GM23338 (cell line): ENCODE data around the gene YIPF2. TPM values are rescaled to one million over a fixed set of nuclear protein-coding genes. Genes with fewer than 3 reads are reported as not detected.

Experiments used
- ATAC-seq: fragments of 200-7000 bp; cut with Tn5 transposase; 3 replicates; pipeline ENCODE4 v1.9.1; 2020
- DNase-seq: peaks from one replicate; pipeline ENCODE4 v3.0.0-alpha.2; 2015; ENCODE audit warnings: low spot score
- H2AFZ ChIP-seq: fragments of 200-600 bp; sonication (generic); 2 replicates; pipeline ENCODE4 v1.8.0; 2016; ENCODE audit warnings: antibody characterized with exemption, mild to moderate bottlenecking, moderate library complexity
- H3F3A ChIP-seq: fragments of 200-600 bp; sonication (generic); replicated peaks from 2 replicates; pipeline ENCODE4 v1.8.0; 2017; ENCODE audit warnings: antibody characterized with exemption, mixed run types, low read depth
- H3K27ac ChIP-seq: fragments of 200-600 bp; sonication (generic); 2 replicates; pipeline ENCODE4 v1.6.1; 2016; ENCODE audit warnings: low read depth
- H3K27me3 ChIP-seq: fragments of 200-600 bp; sonication (generic); 2 replicates; pipeline ENCODE4 v1.8.0; 2016; ENCODE audit warnings: mild to moderate bottlenecking, mixed run types, moderate library complexity; ENCODE audit not compliant: insufficient read depth
- H3K36me3 ChIP-seq: fragments of 200-600 bp; sonication (generic); 2 replicates; pipeline ENCODE4 v1.8.0; 2016; ENCODE audit warnings: mild to moderate bottlenecking; ENCODE audit not compliant: insufficient read depth
- H3K4me1 ChIP-seq: fragments of 200-600 bp; sonication (generic); 2 replicates; pipeline ENCODE4 v1.8.0; 2016; ENCODE audit warnings: mild to moderate bottlenecking, moderate library complexity; ENCODE audit not compliant: insufficient read depth
- H3K4me2 ChIP-seq: fragments of 200-600 bp; sonication (generic); 2 replicates; pipeline ENCODE4 v1.7.1; 2017; ENCODE audit warnings: mixed run types
- H3K4me3 ChIP-seq: fragments of 200-600 bp; sonication (generic); 2 replicates; pipeline ENCODE4 v1.6.1; 2016; ENCODE audit warnings: mixed run types
- H3K79me2 ChIP-seq: fragments of 200-600 bp; sonication (generic); replicated peaks from 2 replicates; pipeline ENCODE4 v1.8.0; 2017; ENCODE audit warnings: mild to moderate bottlenecking; ENCODE audit not compliant: insufficient read depth
- H3K9me2 ChIP-seq: fragments of 200-600 bp; sonication (generic); 2 replicates; pipeline ENCODE4 v1.8.0; 2017; ENCODE audit not compliant: insufficient read depth
- H4K20me1 ChIP-seq: fragments of 200-600 bp; sonication (generic); replicated peaks from 2 replicates; pipeline ENCODE4 v1.8.0; 2017; ENCODE audit warnings: mild to moderate bottlenecking; ENCODE audit not compliant: insufficient read depth
- H3K27ac Mint-ChIP-seq: 2 replicates; pipeline ENCODE4 v1.8.0; 2020; ENCODE audit warnings: inconsistent platforms, mild to moderate bottlenecking, moderate library complexity, mixed read lengths
- H3K27me3 Mint-ChIP-seq: 3 replicates; pipeline ENCODE4 v1.8.0; 2022; ENCODE audit warnings: low read depth, mild to moderate bottlenecking, moderate library complexity, mixed read lengths, inconsistent platforms; ENCODE audit not compliant: insufficient read depth, poor library complexity
- H3K36me3 Mint-ChIP-seq: 3 replicates; pipeline ENCODE4 v1.8.0; 2021; ENCODE audit warnings: low read depth, mild to moderate bottlenecking, inconsistent platforms, moderate library complexity, mixed read lengths
- H3K4me1 Mint-ChIP-seq: 3 replicates; pipeline ENCODE4 v1.8.0; 2020; ENCODE audit warnings: mild to moderate bottlenecking, inconsistent platforms, mixed read lengths
- H3K4me3 Mint-ChIP-seq: 3 replicates; pipeline ENCODE4 v1.8.0; 2021; ENCODE audit warnings: moderate library complexity, mild to moderate bottlenecking, inconsistent platforms, mixed read lengths
- H3K9me3 Mint-ChIP-seq: 3 replicates; pipeline ENCODE4 v1.8.0; 2020; ENCODE audit warnings: moderate library complexity, mild to moderate bottlenecking, inconsistent platforms, mixed read lengths
- CREB1 ChIP-seq: fragments of 250-450 bp; sonication (Bioruptor Pico); IDR thresholded peaks from 2 replicates; pipeline ENCODE4 v1.5.0; 2020; ENCODE audit warnings: low read depth, mild to moderate bottlenecking, moderate library complexity
- CTCF ChIP-seq, 2 experiments: fragments of 200-600 bp in 1 of 2; sonication (generic) in 1 of 2; conservative IDR thresholded peaks; 2 replicates each; pipeline versions ENCODE4 v1.5.1 to v1.6.1; 2016 to 2017; ENCODE audit warnings: antibody characterized with exemption in 2 of 2, low read depth in 2 of 2, mild to moderate bottlenecking in 2 of 2, moderate library complexity in 1 of 2
- EZH2 ChIP-seq: fragments of 200-600 bp; sonication (generic); IDR thresholded peaks from one replicate; pipeline ENCODE4 v1.8.0; 2017; ENCODE audit warnings: antibody characterized with exemption, mild to moderate bottlenecking, low read depth; ENCODE audit not compliant: unreplicated experiment
- JUNB ChIP-seq: IDR thresholded peaks from one replicate; pipeline ENCODE4 v1.6.1; 2016; ENCODE audit warnings: antibody characterized with exemption; ENCODE audit not compliant: unreplicated experiment
- POLR2AphosphoS5 ChIP-seq: IDR thresholded peaks from 2 replicates; pipeline ENCODE4 v1.6.1; 2016; ENCODE audit warnings: antibody characterized with exemption, low read depth
- ZNF114 ChIP-seq: fragments of 250-450 bp; sonication (Bioruptor Pico); IDR thresholded peaks from 2 replicates; pipeline ENCODE4 v1.5.0; 2020; ENCODE audit warnings: mild to moderate bottlenecking, moderate library complexity
- ZNF462 ChIP-seq: fragments of 250-450 bp; sonication (Bioruptor Pico); IDR thresholded peaks from 2 replicates; pipeline ENCODE4 v1.5.0; 2020; ENCODE audit warnings: mild to moderate bottlenecking, moderate library complexity
- polyA plus RNA-seq: library from polyadenylated mRNA; unstranded; fragments of >200 nt; fragmentation: Nextera tagmentation; extraction: Ambion mirVana; gene quantifications from 2 replicates; pipeline ENCODE4 v1.2.1, GENCODE V29; 2016
- total RNA-seq: library from RNA; depleted of rRNA; stranded (reverse); fragments of >200 nt; shearing (Covaris generic); gene quantifications from 2 replicates; pipeline ENCODE4 v1.2.3, GENCODE V29; 2014
- TF ChIP-seq, protein P1 (sequence below): IDR thresholded peaks from one replicate; pipeline ENCODE4 v1.6.1; 2018; ENCODE audit warnings: antibody characterized with exemption; ENCODE audit not compliant: unreplicated experiment

Gene YIPF2
- total and polyA plus RNA-seq, 2 experiments from 2014 or later, result 36.3 to 63.7 TPM

GRCh38 chr19:10929402-10929794 lies 959 bp upstream of the YIPF2 start:
- peak overlapping the region; percentile 95 for H3K4me2 ChIP-seq
- H3K27ac ChIP-seq, result no peak overlapping the region
- H3K9me3 Mint-ChIP-seq, result no peaks in the 10 kb centered on the region; the same call in 2 of the 3 replicates
- TF ChIP-seq JUNB, result no peak
- H3F3A ChIP-seq, result peaks cover 12% of the 10 kb centered on the region
- peaks cover 21% of the 10 kb centered on the region for H3K27me3 Mint-ChIP-seq
- no peaks in the 10 kb centered on the region for H3K9me2 ChIP-seq
- H3K4me3 ChIP-seq, result peak overlapping the region; percentile 80
- H3K36me3 ChIP-seq, result no peaks in the 10 kb centered on the region; the same call in none of the 2 replicates
- H4K20me1 ChIP-seq, result peaks cover 12% of the 10 kb centered on the region
- peaks cover 7% of the 10 kb centered on the region; the same call in 2 of the 3 replicates for H3K4me1 Mint-ChIP-seq
- peaks cover 7% of the 10 kb centered on the region for H3K4me1 ChIP-seq
- no peaks in the 10 kb centered on the region for H3K27me3 ChIP-seq
- peaks cover 26% of the 10 kb centered on the region for H3K36me3 Mint-ChIP-seq
- no peak overlapping the region; the same call in 1 of the 2 replicates for H3K27ac Mint-ChIP-seq
- H3K79me2 ChIP-seq, result peaks cover 35% of the 10 kb centered on the region
- DNase-seq (peak; percentile 44), ATAC-seq (peak; percentile 3; the same call in 1 of the 3 replicates)
- H3K4me3 Mint-ChIP-seq, result peak overlapping the region; percentile 88
- no peak overlapping the region for H2AFZ ChIP-seq

- H3F3A ChIP-seq, result peaks cover 13% of the 10 kb centered on the region
- no peak overlapping the region for H3K27ac ChIP-seq
- H3K9me2 ChIP-seq, result no peaks in the 10 kb centered on the region
- peak overlapping the region; percentile 92 for H3K4me2 ChIP-seq
- Mint-ChIP-seq H3K27me3 (peaks cover 21% of the 10 kb centered on the region), H3K4me1 (peaks cover 7% of the 10 kb centered on the region; the same call in 2 of the 3 replicates), H3K9me3 (no peaks in the 10 kb centered on the region; the same call in 2 of the 3 replicates), H3K4me3 (peak overlapping the region; percentile 88), H3K27ac (no peak overlapping the region), H3K36me3 (peaks cover 33% of the 10 kb centered on the region)
- H3K79me2 ChIP-seq, result peaks cover 35% of the 10 kb centered on the region
- peak; percentile 22 for ATAC-seq
- DNase-seq, result no peak
- peaks cover 9% of the 10 kb centered on the region for H4K20me1 ChIP-seq
- H3K27me3 ChIP-seq, result no peaks in the 10 kb centered on the region
- peak overlapping the region; percentile 80 for H3K4me3 ChIP-seq
- H2AFZ ChIP-seq, result no peak overlapping the region
- H3K36me3 ChIP-seq, result no peaks in the 10 kb centered on the region; the same call in none of the 2 replicates
- H3K4me1 ChIP-seq, result peaks cover 7% of the 10 kb centered on the region
- no peak for TF ChIP-seq ZNF114 (CRISPR knock-in tag)
- TF ChIP-seq EZH2, result no peak
- TF ChIP-seq JUNB, result no peak
- no peak for TF ChIP-seq CREB1 (CRISPR knock-in tag)
- no peak for TF ChIP-seq ZNF462 (CRISPR knock-in tag)
- TF ChIP-seq, protein P1, sequence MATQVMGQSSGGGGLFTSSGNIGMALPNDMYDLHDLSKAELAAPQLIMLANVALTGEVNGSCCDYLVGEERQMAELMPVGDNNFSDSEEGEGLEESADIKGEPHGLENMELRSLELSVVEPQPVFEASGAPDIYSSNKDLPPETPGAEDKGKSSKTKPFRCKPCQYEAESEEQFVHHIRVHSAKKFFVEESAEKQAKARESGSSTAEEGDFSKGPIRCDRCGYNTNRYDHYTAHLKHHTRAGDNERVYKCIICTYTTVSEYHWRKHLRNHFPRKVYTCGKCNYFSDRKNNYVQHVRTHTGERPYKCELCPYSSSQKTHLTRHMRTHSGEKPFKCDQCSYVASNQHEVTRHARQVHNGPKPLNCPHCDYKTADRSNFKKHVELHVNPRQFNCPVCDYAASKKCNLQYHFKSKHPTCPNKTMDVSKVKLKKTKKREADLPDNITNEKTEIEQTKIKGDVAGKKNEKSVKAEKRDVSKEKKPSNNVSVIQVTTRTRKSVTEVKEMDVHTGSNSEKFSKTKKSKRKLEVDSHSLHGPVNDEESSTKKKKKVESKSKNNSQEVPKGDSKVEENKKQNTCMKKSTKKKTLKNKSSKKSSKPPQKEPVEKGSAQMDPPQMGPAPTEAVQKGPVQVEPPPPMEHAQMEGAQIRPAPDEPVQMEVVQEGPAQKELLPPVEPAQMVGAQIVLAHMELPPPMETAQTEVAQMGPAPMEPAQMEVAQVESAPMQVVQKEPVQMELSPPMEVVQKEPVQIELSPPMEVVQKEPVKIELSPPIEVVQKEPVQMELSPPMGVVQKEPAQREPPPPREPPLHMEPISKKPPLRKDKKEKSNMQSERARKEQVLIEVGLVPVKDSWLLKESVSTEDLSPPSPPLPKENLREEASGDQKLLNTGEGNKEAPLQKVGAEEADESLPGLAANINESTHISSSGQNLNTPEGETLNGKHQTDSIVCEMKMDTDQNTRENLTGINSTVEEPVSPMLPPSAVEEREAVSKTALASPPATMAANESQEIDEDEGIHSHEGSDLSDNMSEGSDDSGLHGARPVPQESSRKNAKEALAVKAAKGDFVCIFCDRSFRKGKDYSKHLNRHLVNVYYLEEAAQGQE, result no peak
- no peak for TF ChIP-seq CTCF (conservative IDR thresholded peaks at IDR 0.05; ENCODE audit: low read depth in 2 of 2)
- TF ChIP-seq POLR2AphosphoS5, result no peak
Observed at GRCh38 chr19:10927730-10928562, 493 bp downstream of the YIPF2 start.
